ENCODE results near the gene TOM1L1. TPM values are rescaled to one million over a fixed set of nuclear protein-coding genes. Genes with fewer than 3 reads are reported as not detected.

The TOM1L1 gene
- total and polyA plus RNA-seq, 11 donors, result 6.1 to 19.7 (median 9.8) TPM

GRCh38 chr17:54887787-54888186 is 12.9 kb upstream of the TOM1L1 start:
- Histone ChIP-seq H3K4me1 (no peaks in the 10 kb centered on the region), H3K27ac (no peak overlapping the region), H3K36me3 (no peaks in the 10 kb centered on the region), H3K27me3 (no peaks in the 10 kb centered on the region), H3K9me3 (no peaks in the 10 kb centered on the region), H3K4me3 (no peak overlapping the region)
- ATAC-seq (no peak), DNase-seq (no peak)
- WGBS, 4 donors, result 63 to 74% (median 68%) methylated on average over 3 of the region's 3 CpGs
- intact Hi-C loops (cut with DNase I), result no loop called here
- TF ChIP-seq CTCF (IDR thresholded peaks at IDR 0.05) (no peak), POLR2A (IDR thresholded peaks at IDR 0.05) (no peak)

DNA sequence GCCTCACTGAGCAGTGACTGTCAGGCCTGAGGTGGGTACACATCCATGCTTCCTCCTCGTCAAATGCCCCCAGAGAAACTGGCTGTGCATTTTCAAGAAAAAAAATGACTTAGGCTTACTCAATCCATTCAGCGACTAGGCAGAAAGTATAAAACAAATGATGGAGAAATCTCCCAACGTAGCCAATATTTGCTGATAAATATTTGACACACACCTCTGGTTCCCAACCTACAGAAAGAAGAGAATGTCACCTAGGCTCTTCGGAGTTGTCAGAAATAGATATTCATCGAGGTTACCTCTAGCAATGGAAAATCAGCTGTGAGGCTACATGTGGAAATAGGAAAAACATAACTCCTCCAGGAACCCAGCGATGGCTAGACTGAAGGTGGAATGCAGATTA is 12.4 kb upstream of the TOM1L1 start:
- H3K4me3 ChIP-seq, result no peak overlapping the region
- no peaks in the 10 kb centered on the region for H3K9me3 ChIP-seq
- H3K27ac ChIP-seq, result no peak overlapping the region
- H3K36me3 ChIP-seq, result no peaks in the 10 kb centered on the region
- 78 to 81% (median 79%) methylated on average over 6 of the region's 6 CpGs for WGBS, 4 donors
- H3K27me3 ChIP-seq, result no peaks in the 10 kb centered on the region
- TF ChIP-seq CTCF (IDR thresholded peaks at IDR 0.05), result no peak
- intact Hi-C loops (cut with DNase I), result no loop called here
- no peaks in the 10 kb centered on the region for H3K4me1 ChIP-seq
- DNase-seq (no peak), ATAC-seq (no peak)

DNA sequence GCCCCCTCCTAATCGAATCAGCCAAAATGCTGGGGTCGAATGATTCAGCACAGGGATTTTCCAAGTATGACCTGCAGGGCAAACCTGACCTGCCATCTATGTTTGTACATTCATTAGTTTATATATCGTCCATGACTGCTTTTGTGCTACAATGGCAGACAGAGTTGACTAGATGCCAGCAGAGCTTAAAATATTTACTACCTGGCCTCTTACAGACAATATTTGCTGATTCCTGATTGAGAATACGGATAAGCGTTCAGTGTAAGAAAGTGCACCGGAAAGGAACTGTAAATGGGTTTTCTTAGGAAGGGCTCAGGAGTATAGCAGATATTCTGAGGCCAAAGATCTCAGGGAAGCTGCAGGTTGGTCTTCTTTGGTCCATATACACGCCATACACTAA is 11.7 kb upstream of the TOM1L1 start:
- WGBS, 4 donors, result 81 to 90% (median 84%) methylated on average over 7 of the region's 7 CpGs
- no peak for ATAC-seq
- Histone ChIP-seq H3K27me3 (no peaks in the 10 kb centered on the region), H3K4me3 (no peak overlapping the region), H3K36me3 (no peaks in the 10 kb centered on the region), H3K9me3 (no peaks in the 10 kb centered on the region), H3K27ac (no peak overlapping the region), H3K4me1 (no peaks in the 10 kb centered on the region)
- no peak for DNase-seq
- TF ChIP-seq POLR2A (IDR thresholded peaks at IDR 0.05) (no peak), CTCF (IDR thresholded peaks at IDR 0.05) (no peak)
- intact Hi-C loops (cut with DNase I), result no loop called here

- intact Hi-C loops (cut with DNase I), result no loop called here
- Histone ChIP-seq H3K4me1 (no peaks in the 10 kb centered on the region), H3K27me3 (no peaks in the 10 kb centered on the region), H3K27ac (no peak overlapping the region), H3K9me3 (no peaks in the 10 kb centered on the region), H3K36me3 (no peaks in the 10 kb centered on the region), H3K4me3 (no peak overlapping the region)
- WGBS, 4 donors, result 2 to 7% (median 3%) methylated on average over 1 of the region's 1 CpG
- no peak for TF ChIP-seq POLR2A (IDR thresholded peaks at IDR 0.05)
- peak in 9 of 12 donors; percentile 16 to 48 (median 35) for TF ChIP-seq CTCF (IDR thresholded peaks at IDR 0.05)
- ATAC-seq, result peak in 2 of 4 donors; percentile 49 to 73
- no peak for DNase-seq
These were observed 9.4 kb upstream of the TOM1L1 start for GRCh38 chr17:54891176-54891821.
